B cell (primary cell): ENCODE data around the gene TMEM53. TPM values are rescaled to one million over a fixed set of nuclear protein-coding genes. Genes with fewer than 3 reads are reported as not detected.

Experiments
- ATAC-seq: fragments of 200-7000 bp; cut with Tn5 transposase; one replicate; pipeline ENCODE4 v1.10.0; 2021; ENCODE audit warnings: low read depth, mild to moderate bottlenecking, moderate number of reproducible peaks, moderate library complexity
- CTCF ChIA-PET: fragments of 350-600 bp; sonication (Branson Sonifier 250); formaldehyde crosslinking; loops from one replicate; lab custom pipeline; 2021; ENCODE audit warnings: antibody characterized with exemption, inconsistent platforms; lab: Charles Lee
- POLR2A ChIA-PET: fragments of 350-600 bp; sonication (Branson Sonifier 250); formaldehyde crosslinking; loops from one replicate; lab custom pipeline; 2021; ENCODE audit warnings: antibody characterized with exemption; lab: Charles Lee
- DNase-seq: peaks from one replicate; pipeline ENCODE4 v3.0.0; 2013
- H2AFZ ChIP-seq: 2 replicates; pipeline ENCODE4 v1.6.1; 2012; ENCODE audit warnings: mild to moderate bottlenecking, low read depth, low read length; ENCODE audit not compliant: insufficient read depth, poor library complexity, severe bottlenecking
- H3K27ac ChIP-seq, 2 donors: 1 replicate in 1 of 2; 2 replicates in 1 of 2; pipeline ENCODE4 v1.5.1; 2012 to 2013; ENCODE audit warnings: low read length in 2 of 2, mild to moderate bottlenecking in 2 of 2, moderate library complexity in 1 of 2
- H3K27me3 ChIP-seq, 4 experiments: fragments of 200-600 bp in 1 of 4; sonication (generic) in 1 of 4; replicated peaks in 1 of 4; 1 replicate in 2 of 4; 2 replicates in 2 of 4; pipeline versions ENCODE4 v1.6.1 to v1.7.0; 2013 to 2016; ENCODE audit warnings: low read length in 3 of 4, mild to moderate bottlenecking in 2 of 4, mixed read lengths in 1 of 4, moderate library complexity in 1 of 4; ENCODE audit not compliant: insufficient read depth in 4 of 4, control insufficient read depth in 3 of 4; ENCODE audit errors: control extremely low read depth in 1 of 4
- H3K36me3 ChIP-seq, 2 experiments: replicated peaks in 1 of 2; 1 replicate in 1 of 2; 2 replicates in 1 of 2; pipeline versions ENCODE4 v1.6.1 to v1.7.1; 2013; ENCODE audit warnings: low read length in 1 of 2; ENCODE audit not compliant: insufficient read depth in 2 of 2, control insufficient read depth in 1 of 2; ENCODE audit errors: control extremely low read depth in 1 of 2, extremely low read depth in 1 of 2
- H3K4me1 ChIP-seq, 2 donors: fragments of 200-600 bp in 1 of 2; sonication (generic) in 1 of 2; 1 replicate in 1 of 2; 2 replicates in 1 of 2; pipeline versions ENCODE4 v1.5.1 to v1.6.1; 2013 to 2017; ENCODE audit warnings: low read length in 2 of 2; ENCODE audit not compliant: control insufficient read depth in 2 of 2, insufficient read depth in 2 of 2
- H3K4me2 ChIP-seq: replicated peaks from 2 replicates; pipeline ENCODE3; 2012; ENCODE audit warnings: mild to moderate bottlenecking, low read depth, low read length; ENCODE audit not compliant: poor library complexity, severe bottlenecking
- H3K4me3 ChIP-seq, 5 experiments: fragments of 200-600 bp in 1 of 5; sonication (generic) in 1 of 5; 1 replicate in 3 of 5; 2 replicates in 2 of 5; pipeline versions ENCODE4 v1.5.1 to v1.7.0; 2011 to 2016; ENCODE audit warnings: low read length in 4 of 5, mild to moderate bottlenecking in 4 of 5, low read depth in 2 of 5, control low read depth in 1 of 5, moderate library complexity in 1 of 5; ENCODE audit not compliant: insufficient read depth in 1 of 5; ENCODE audit errors: control extremely low read depth in 1 of 5, extremely low read depth in 1 of 5
- H3K79me2 ChIP-seq: fragments of 200-600 bp; sonication (generic); one replicate; pipeline ENCODE4 v1.6.0; 2016; ENCODE audit warnings: low read length; ENCODE audit not compliant: control insufficient read depth, insufficient read depth
- H3K9ac ChIP-seq: fragments of 200-600 bp; sonication (generic); 2 replicates; pipeline ENCODE4 v1.6.1; 2017; ENCODE audit warnings: mild to moderate bottlenecking, low read length, moderate library complexity
- H3K9me3 ChIP-seq, 3 donors: one replicate each; pipeline versions ENCODE4 v1.6.1 to v1.7.1; 2013; ENCODE audit warnings: low read length in 2 of 3; ENCODE audit not compliant: control insufficient read depth in 2 of 3, insufficient read depth in 1 of 3; ENCODE audit errors: control extremely low read depth in 1 of 3
- H4K20me1 ChIP-seq: 2 replicates; pipeline ENCODE4 v1.6.0; 2012; ENCODE audit warnings: mild to moderate bottlenecking, low read length; ENCODE audit not compliant: insufficient read depth, control insufficient read depth, poor library complexity, severe bottlenecking
- H3K27ac Mint-ChIP-seq: one replicate; pipeline ENCODE4 v1.8.0; 2021; ENCODE audit warnings: mixed read lengths
- H3K27me3 Mint-ChIP-seq: one replicate; pipeline ENCODE4 v1.8.0; 2021; ENCODE audit warnings: mixed read lengths
- H3K4me1 Mint-ChIP-seq: one replicate; pipeline ENCODE4 v1.8.0; 2021; ENCODE audit warnings: mixed read lengths
- H3K4me3 Mint-ChIP-seq: one replicate; pipeline ENCODE4 v1.8.0; 2021; ENCODE audit warnings: mixed read lengths
- H3K9me3 Mint-ChIP-seq: one replicate; pipeline ENCODE4 v1.8.0; 2022; ENCODE audit warnings: mixed read lengths; ENCODE audit not compliant: insufficient read depth
- CTCF ChIP-seq: fragments of 200-600 bp; IDR thresholded peaks from one replicate; pipeline ENCODE4 v1.8.0; 2022; ENCODE audit warnings: antibody characterized with exemption, mild to moderate bottlenecking
- EZH2 ChIP-seq: IDR thresholded peaks from 2 replicates; pipeline ENCODE4 v1.6.1; 2012; ENCODE audit warnings: borderline replicate concordance, low read depth, mild to moderate bottlenecking, moderate library complexity, low read length; ENCODE audit not compliant: insufficient read depth, poor library complexity, severe bottlenecking
- WGBS: methylation state at CpG from one replicate; pipeline ENCODE4 v1.1.5; 2013; ENCODE audit warnings: missing lambda C conversion rate; ENCODE audit not compliant: insufficient coverage; 5-methylcytosine and 5-hydroxymethylcytosine counted together
- intact Hi-C: fragments of 100-400 bp; cut with micrococcal nuclease; formaldehyde crosslinking; loops from one replicate; pipeline ENCODE4 v1.10.0; 2022
- polyA plus RNA-seq: library from polyadenylated mRNA; depleted of rRNA; stranded (reverse); fragments of >200 nt; gene quantifications from 2 replicates; pipeline ENCODE4 v1.2.3, GENCODE V29; 2012
- total RNA-seq, 2 donors: library from RNA; stranded (reverse); fragments of 120-200 nt in 1 of 2; gene quantifications; 1 replicate in 1 of 2; 2 replicates in 1 of 2; pipeline versions ENCODE4 v1.2.3 to v1.2.4, GENCODE V29; 2013 to 2022

The TMEM53 gene
- total and polyA plus RNA-seq, 2 donors (not counting 1 experiment from before 2014, with no cell fraction given), result 6.5 to 6.8 TPM

DNA sequence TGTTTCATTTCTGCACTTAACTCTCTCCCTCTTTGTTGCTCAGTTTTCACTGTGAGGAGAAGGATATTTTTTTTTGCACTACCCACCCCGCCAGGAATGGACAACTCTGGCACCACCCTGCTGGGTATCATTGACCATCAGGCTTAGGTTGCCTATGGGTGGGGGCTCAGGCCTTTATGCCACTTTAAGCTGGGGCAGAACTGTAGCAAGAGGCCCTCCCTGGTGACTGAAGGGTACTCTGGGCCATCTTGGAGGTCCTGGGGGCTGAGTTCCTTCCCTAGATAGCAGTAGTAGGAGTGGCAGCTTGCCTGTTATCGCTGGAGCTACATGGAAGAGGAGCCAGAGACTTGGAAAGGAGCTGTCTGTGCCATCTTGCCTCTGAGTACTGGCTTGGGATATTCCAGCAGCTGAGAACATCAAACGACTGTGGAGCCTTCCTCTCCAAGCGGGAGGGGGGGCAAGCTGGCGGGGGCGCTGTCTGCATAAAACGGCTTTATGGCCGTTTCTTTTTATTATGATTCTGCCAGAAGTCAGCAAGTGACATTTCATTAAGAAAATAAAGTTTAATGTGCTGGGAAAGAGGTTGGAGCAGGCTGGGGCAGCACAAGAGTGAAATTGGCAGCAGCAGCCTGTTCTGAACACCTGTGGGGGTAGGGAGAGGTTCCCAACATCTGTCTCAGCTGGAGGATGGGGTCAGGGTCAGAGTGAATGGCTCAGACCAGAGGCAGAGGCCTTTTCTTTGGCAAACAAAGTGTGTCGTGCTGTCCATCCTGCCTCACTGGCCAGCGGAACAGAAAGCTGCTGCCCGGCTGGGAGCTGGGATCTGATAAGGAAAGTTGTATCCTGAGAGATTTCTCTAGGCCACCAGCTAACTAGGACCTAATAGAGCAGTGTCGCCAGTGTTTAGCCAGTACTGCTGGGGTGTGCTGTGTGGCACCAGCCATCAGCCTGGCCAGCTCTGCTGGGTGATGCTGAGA lies 32.9 kb downstream of the TMEM53 start:
- no peaks in the 10 kb centered on the region for H3K9me3 ChIP-seq
- Mint-ChIP-seq H3K4me1 (peaks cover 3% of the 10 kb centered on the region), H3K27me3 (no peaks in the 10 kb centered on the region), H3K4me3 (no peak overlapping the region), H3K9me3 (no peaks in the 10 kb centered on the region), H3K27ac (no peak overlapping the region)
- no peak overlapping the region for H2AFZ ChIP-seq
- TF ChIP-seq CTCF (no peak), EZH2 (no peak)
- H3K79me2 ChIP-seq, result no peaks in the 10 kb centered on the region
- peaks cover 9 to 96% of the 10 kb centered on the region in 2 experiments for H3K36me3 ChIP-seq
- intact Hi-C loops, result no loop called here
- no peak overlapping the region for H3K27ac ChIP-seq
- no peaks in the 10 kb centered on the region for H3K4me1 ChIP-seq
- H3K4me3 ChIP-seq, result no peak overlapping the region
- no peak overlapping the region for H3K9ac ChIP-seq
- peaks cover 62% of the 10 kb centered on the region for H4K20me1 ChIP-seq
- ChIA-PET POLR2A (interaction anchor here (2.0 kb wide), 1 partner anchor 10 kb away, joined by 5 read pairs; no protein-coding TSS in a partner anchor), CTCF (interaction anchor here (0.6 to 5.1 kb wide), 3 partner anchors 11 to 69 kb away, joined by 3 to 33 read pairs (median 3); no protein-coding TSS in a partner anchor)
- no peaks in the 10 kb centered on the region for H3K27me3 ChIP-seq
- ATAC-seq, result no peak
- WGBS, result 96% methylated on average over 10 of the region's 12 CpGs
- no peak overlapping the region for H3K4me2 ChIP-seq
- no peak for DNase-seq
